HG02623 (cell line): ENCODE data around the gene HES2.
"Not testable (repeated sequence)": the region's sequence is repeated elsewhere in the genome, so short reads cannot be mapped to it uniquely, and the experiment has no call there.

ENCODE experiments used
- ATAC-seq: cut with Tn5 transposase; IDR thresholded peaks from one replicate; pipeline ENCODE4 v1.9.1; 2021; ENCODE audit warnings: moderate library complexity; ENCODE audit not compliant: unreplicated experiment

HES2 gene

DNA sequence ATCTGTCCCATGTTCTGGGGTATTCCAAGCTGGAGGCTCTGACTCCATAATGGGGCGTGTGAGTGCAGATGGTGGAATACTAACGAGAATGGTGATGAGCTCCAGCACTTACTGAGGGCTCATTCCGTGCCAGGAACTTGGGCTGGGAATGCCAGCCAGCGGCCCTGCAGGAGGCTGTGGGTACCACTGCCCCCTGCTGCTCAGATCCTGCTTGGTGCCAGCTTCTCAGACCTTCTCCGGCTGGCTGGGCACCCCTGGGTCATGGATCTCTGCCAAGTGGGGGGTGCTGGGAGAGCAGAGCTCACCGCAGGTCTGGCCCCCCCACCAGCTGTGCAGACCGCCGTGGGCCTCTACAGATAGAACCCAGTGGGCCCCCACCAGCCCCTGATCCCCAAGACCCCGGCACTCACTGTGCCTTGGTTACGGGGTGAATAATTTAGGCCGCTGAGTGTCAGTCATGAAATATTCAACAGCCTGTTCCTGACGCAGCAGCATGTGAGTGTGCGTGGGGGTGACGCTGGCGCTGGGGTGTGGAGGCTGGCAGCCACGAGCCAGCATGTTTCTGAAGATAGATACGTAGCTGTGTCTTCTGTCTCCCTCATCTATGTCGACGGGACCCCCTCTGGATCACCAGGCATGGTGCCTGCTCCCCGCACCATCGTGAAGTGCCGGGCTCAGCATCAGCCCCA is 17.4 kb upstream of the HES2 start:
- ATAC-seq = not testable (repeated sequence)

DNA sequence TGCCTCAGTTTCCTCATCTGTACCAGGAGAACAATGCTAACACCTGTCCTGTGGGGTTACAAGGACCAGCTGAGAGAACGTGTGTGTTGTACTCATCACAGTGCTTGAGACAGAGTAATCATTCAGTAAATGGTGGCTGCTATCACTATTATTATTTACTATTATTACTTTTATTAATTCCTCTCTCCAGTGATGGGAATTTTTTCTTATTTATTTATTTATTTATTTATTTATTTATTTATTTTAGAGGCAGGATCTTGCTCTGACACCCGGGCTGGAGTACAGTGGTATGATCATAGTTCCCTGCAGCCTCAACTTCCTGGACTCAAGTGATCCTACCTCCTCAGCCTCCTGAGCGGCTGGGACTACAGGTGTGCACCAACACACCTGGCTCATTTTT is 16.6 kb upstream of the HES2 start:
- not testable (repeated sequence) for ATAC-seq

DNA sequence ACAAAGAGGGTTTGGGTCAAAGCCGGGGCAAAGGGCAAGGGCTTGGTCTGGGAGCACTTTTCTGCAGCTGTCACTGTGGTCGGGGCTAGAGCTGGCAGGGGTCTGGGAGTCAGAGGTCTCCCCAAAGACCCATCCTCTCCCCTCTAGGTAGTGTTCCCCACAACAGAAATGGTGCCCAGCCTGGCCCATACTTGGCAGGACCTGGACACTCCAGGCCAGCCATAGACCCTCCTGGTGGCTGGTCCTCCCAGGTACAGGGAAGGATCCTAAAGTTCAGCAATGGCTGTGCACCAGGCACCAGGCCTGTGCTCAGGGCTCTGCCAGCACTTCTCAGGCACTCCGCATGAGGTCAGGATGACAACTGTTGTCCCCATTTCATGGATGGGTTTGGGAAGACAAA is 15.8 kb upstream of the HES2 start:
- no peak for ATAC-seq

DNA sequence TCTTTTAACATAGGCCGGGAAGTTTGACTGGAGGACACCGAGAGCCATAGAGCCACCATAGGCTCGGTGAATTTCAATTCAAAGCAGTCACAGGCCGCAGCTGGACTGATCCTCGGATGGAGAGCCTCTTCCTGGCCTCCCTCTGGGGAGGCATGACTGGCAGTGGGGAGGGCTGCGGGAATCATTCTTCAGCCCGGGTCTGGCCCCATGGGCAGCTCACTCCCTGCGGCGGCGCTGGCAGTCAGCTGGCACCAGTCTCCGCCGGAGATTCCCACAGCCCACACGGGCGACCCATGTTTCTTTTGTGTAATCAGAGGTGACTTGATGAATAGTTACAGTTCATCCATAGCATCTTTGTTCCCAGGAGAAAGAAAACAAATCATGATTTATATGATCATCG is 15.4 kb upstream of the HES2 start:
- ATAC-seq = no peak

DNA sequence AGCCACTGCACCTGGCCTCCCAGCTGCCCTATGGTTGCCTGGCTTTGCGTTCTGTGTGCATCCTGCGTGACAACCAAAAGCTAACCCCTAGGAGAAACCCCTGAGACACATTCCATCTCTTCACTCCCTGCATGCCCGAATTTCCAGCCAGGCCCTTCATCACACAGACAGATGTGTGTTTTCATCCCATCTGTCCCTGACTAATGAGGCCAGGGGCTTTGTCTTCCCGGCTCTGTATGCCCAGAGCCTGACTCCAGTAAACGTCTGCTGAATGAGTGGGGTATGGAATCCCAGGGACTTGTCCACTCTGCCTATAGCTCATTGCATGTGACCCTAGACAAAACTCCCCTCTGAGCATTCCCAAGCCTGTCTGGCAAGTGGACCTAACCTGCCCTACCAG is 14.5 kb upstream of the HES2 start:
- ATAC-seq = no peak

DNA sequence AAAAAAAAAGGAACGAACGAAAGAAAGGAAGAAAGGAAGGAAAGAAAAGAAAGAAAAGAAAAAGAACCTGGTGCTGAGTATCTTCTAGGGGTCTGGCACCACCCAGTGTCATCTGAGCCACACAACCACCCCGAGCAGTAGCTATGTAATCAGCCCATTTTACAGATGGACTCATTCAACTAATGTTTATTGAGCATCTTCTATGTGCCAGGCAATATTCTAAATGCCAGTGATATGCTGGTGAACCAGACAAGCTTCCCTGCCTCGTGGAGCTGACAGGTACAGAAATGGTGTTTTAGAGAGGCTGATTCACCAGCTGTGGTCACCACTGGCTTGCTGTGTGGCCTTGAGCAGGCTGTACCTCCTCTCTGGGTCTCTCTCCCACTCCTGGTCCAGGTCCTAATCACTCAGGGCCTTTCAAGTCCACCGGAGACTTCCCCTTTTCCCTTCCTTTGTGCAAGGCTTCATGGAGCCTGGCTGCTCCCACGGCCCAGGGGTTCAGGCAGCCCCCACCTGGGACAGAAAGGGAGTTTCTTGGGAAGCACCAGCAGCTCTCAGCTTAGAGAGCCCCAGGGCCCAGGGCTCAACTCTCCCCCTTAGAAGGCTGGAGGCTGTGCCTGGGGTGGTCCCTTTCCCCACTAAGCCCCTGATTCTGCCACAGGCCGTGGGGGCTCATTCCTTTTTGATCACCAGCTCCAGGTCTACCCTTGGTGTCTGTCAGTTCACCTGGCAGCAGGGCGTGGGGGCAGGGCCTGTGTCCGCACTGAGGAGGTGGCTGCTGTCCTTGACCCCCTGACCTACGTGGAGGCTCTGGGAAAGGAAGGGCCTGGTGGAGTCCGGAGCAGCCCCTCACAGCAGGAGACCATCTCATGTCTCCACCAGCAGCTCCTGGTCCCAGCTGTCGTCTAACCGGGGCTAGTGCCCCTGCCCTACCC is 12.2 kb upstream of the HES2 start:
- not testable (repeated sequence) for ATAC-seq

DNA sequence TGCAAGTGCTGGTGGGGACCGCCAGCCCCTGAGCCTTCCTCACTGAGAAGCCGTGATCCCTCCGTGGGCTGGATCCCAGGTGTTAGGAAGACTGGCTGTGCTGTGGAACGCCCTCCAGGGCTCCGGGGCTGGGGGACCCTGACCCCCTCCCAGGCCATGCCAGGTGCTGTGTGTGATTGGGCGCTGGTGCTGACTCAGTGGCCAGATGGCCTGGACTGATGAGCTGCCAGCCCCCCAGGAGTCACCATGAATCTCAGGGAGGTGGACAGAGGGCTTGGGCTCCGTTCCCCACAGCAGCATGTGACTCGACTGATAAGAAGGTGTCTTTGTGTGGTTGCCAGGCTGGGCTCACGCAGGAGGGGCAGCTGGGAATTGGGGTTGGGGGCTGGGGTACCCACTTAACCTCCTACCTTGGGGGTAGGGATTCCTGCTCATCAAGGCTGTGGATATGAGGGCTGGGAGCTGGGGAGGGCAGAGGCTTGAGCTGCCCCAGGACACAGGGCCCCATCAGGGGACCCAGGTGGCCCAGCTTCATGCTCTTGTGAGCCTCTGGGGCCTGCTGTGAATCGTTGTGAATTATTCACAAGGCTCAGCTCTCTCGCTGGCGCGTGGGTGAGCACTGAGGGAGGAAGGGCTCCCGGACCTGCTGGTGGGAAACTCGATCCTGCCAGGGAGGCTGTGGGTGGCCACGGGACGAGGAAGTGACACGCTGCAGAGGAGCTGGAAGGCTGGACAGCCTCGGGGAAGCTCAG is 10.1 kb upstream of the HES2 start:
- ATAC-seq = not testable (repeated sequence)

DNA sequence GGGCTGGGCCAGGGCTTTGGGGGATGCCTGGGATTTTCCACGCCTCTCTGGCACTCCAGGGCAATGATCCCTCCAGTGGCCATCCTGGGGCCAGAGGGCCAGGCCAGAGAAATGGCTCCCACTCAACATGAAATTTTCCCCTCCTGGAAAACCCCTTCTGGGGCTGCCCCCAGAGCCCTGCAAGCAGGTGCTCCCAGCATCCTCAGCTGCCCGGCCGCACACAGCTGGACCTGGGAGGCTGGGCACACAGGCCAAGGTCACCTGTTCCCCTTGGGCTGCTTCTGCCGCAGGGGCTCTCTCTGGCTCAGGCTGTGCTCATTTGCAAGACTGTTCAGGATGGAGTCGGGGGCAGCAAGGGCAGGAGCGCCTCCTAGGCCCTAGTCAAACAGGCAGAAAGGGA is 8.7 kb upstream of the HES2 start:
- not testable (repeated sequence) for ATAC-seq

DNA sequence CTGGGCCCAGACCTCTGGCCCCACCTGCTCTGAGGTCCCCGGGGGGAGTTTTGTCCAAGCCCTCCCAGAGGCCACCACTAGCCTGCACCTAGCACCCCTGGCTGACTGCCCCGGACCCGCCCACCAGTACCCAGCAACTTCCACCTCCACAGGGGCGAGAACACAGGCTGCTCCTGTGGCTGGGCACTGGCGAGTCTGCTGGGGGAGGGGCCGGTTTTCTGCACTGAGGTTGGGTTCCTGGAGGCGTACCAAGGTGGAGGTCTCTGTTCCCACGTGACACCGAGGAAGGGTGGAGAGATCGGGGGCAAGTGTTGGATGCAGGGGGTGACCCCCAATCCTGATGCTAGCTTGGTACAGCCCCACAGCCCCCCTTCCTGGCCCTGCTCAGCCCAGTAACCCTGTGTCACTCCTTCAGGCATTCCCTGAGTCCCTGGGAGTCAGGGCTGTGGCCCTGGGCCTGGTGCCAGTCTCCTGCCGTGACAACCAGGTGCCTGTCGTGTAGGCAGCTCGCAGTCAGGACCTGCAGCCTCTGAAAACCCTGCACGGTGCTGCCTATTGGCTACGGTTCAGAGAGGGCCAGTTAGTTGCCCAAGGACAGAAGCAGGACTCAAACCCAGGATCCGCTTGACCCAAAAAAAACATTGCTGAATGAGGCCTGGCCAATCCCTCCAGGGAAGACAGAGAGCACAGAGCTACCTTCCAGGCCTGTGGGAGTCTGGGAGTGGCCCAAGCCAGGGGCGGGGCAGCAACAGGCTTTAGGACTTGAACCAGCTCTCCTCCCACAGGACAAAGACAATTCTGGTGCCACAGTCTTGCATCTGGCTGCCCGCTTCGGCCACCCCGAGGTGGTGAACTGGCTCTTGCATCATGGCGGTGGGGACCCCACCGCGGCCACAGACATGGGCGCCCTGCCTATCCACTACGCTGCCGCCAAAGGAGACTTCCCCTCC is 8.0 kb upstream of the HES2 start:
- no peak for ATAC-seq

DNA sequence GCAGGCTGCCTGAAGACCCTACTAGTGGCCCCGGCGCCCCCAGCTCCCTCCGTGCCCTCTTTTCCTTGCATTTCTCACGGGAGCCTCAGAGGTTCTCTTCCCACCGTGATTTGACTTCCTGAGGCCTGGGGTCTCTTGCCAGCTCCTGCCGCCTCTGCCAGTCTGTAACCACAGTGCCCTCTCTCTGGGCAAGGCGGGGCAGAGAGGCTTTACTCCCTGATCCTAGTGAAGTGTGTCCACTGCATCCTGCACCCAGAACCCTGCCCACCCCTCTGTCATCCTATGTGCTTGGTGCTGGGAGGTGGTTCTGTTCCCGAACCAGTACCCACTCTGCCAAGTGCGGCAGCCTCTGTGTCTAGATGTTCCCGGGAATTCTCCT is 7.2 kb upstream of the HES2 start:
- no peak for ATAC-seq

DNA sequence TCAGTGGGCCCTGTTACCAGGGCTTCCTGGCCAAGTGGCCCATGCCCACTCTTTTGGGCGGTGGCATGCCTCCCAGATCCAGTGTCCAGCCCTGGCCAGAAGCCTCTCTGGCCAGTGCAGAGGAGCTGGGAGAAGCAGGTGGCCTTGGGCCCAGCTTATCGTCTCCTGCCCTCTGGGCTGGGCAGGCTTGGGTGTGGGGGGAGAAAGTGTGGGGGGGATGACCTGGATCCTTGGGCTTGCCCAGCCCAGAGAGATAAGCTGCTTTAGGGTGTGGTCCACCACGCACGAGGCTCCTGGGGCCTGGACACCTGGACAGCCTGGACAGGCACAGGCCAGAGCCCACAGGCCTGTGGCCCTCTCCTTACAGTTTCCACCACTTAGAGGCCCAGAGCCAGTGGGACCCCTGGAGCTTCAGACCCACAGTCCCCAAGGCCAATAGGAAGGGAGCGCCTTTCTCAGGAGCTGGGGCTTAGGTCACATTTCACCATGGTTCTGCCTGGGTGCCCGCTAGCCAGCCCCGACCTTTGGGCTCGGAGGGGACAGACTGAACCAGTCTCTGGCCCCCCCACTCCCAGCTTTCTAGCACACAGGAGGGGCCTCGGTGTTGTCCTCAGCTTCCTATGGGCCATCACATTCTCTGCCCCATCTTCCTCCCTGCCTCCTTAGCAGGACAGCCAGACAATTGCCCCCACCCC is 6.7 kb upstream of the HES2 start:
- ATAC-seq = no peak

DNA sequence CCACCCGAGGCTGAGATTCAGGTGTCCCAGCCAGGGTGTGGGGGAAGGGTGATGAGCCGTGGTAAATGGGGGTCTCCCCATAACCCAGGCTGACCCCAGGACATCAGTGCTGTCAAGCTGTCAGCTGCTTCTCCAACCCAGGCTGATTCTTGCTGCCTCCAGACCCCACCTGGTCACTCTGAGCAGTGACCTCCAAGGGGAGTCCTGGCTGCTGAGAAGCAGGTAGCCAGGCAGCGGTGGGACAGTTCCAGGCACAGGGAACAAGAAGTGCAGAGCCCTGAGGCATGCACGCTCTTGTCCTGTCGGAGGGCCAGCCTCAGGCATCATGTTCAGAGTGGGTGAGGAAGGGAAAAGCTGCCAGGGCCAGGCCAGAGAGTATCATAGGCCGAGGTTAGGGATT is 5.9 kb upstream of the HES2 start:
- no peak for ATAC-seq

DNA sequence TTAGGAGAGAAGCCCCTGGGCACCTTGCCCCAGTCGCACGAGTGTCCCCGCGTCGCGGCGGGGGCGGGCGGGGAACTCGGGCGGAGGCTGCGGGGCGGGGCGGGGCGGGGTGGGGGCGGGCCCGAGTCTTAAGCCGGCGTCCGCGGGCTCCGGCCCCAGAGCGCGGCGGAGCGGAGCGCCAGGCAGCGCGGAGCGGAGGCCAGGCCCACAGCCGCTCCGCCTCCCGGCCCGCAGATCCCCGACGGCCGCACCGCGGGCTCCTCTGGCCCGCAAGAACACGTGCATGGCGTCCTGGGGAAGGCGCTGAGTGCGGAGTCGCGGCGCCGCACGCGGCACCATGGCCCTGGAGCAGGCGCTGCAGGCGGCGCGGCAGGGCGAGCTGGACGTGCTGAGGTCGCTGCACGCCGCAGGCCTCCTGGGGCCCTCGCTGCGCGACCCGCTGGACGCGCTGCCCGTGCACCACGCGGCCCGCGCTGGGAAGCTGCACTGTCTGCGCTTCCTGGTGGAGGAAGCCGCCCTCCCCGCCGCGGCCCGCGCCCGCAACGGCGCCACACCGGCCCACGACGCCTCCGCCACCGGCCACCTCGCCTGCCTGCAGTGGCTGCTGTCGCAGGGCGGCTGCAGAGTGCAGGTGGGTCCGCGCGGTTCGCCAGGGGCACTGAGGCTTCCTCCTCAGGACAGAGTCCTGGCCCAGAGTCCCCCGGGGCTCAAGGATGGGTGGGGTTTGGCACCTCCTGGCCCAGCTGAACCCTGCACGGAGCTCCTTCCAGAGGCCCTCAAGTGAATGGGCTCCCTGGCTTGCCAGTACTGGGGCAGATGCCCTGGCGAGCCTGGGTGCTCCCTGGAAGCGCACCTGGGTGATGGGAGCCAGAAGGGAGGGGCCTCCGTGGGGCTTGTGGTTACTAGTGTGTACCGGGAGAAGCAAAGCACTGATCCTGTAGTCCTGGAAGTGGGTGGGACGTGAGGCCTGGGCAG is 5.2 kb upstream of the HES2 start, which contains the start of gene ESPN:
Gene ESPN (plus strand): TSS at position 158 of the 975 bp plus-strand sequence. CDS start 180 bp downstream, at position 338.
- ATAC-seq = no peak

DNA sequence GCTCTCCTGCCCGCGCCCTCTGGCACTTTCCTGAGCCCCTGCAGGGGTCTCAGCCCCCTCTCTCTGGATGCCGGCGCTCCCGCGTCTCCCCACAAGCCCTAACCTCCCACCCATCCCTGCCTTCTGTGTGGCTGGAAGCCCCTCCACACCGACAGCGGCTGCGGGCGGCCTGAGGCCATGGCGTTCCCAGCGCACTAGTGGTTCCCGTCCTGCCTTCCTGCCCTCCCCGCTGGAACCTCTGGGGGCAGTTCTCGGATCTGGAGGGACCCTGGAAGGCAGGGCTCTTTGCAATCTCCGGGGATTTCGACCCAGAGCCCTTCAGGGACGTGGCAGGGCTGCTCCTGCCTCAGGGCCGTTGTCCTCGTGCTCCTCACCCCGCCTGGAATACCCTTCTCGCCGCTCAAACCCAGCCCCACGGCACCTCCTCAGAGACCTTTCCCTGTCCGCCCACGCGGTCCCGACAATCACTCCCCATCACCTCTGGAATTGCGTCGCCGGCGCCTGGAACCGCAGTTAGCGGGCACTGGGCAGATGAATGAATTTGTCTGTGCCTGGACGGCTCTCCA is 4.4 kb upstream of the HES2 start:
- ATAC-seq = no peak

DNA sequence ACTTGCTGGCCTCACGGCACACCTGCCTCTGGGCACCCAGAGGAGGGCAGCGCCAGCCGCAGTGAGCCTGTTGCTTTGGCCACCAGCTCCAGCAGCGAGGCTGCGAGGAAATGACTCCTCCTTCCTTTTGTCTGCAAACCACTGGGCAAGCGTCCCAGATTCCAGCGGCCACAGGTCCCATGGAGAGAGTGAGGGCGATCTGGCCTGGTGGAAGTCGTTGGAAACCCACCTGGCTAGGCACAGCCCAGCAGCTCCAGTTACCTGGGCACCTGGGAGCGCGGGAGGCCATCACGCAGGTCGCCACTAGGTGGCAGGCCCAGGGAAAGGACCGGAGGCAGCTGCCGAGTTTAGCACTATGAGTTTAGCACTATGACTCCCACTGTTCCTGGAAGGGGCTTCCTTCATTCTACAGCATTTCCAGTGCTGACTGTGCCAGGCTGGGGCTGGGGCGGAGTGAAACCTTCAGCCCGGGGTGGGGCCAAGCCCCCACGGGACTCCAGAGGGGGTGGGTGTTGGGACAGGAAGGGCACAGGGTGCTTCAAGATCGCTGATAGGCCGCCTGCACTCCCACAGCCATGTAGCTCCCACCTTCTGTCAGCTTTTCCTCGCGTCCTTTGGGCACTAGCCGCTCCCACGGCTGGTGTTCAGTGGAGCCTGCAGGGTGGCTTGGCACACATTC is 3.7 kb upstream of the HES2 start:
- ATAC-seq = no peak

DNA sequence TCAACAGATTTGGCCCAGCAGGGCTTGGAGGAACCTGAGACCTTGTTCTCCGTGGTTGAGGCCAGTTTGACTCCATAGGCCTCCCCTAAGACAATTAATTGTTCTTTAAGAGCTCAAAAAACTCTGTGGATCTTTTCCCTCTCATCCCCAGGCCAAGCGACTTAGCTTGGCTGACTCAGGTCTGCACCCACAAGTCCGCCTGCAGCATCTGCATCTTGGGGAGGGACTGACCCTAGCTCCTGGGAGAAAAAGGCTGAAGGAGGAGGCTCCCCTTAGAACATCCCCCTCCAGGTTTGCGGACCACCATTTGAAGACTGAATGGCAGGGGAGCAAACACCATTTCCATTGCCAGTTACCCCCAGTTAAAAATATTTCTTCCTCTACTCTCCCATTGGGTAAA is 1.5 kb upstream of the HES2 start:
- ATAC-seq = no peak

DNA sequence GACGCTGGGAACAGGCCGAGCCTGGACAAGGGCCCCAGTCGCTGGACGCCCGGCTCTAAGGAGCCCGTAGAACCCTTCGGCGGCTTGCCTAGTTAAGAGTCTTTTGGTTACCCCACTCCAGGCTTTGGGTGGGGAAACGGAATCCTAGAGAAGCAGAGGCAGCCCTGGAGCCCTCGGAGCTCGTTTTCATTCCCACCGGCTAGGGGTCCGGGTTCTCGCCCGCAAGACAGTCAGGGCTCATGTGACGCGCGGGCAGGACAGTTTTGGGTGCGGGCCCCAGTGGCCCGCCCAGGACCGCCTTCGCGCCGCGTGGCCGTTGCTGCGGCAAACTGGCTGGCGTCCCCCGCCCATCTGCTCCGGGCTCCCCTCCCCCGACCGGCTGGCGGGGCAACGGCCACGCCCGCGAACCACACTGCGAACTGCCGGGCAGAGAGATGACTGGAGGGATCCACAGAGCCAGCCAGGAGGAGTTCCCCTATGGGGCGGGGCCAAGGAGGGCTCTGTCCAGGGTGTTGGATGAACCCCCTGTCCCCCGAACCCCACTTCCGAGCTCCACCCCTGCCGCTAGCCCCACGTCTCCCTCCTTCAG is 829 bp upstream of the HES2 start:
- no peak for ATAC-seq
